ENCODE measurements around the gene TSTD1. TPM values are rescaled to one million over a fixed set of nuclear protein-coding genes. Genes with fewer than 3 reads are reported as not detected.

The TSTD1 gene
- total and polyA plus RNA-seq, 7 experiments from 2014 or later, result 49.8 to 494 (median 75.8) TPM

- Mint-ChIP-seq H3K4me1 (peaks cover 24 to 38% (median 32%) of the 10 kb centered on the region in 7 donors), H3K27me3 (no peaks in the 10 kb centered on the region), H3K27ac (peak overlapping the region in 6 of 9 donors; percentile 11 to 84 (median 59)), H3K36me3 (peaks cover 13 to 71% (median 37%) of the 10 kb centered on the region in 5 donors), H3K9me3 (no peaks in the 10 kb centered on the region), H3K4me3 (no peak overlapping the region)
- intact Hi-C loops (cut with micrococcal nuclease), result no loop called here
- ChIA-PET POLR2A (interaction anchor here (1.2 to 16.0 kb wide), 3 partner anchors 16 to 45 kb away, joined by 3 to 377 read pairs (median 36); partner anchors contain the start of genes ARHGAP30 and KLHDC9), CTCF (no interaction called here)
- peaks cover 0 to 4% of the 10 kb centered on the region in 2 donors for H3K4me1 ChIP-seq (ENCODE audit: control insufficient read depth in 2 of 2, insufficient read depth in 2 of 2, low read length in 2 of 2)
- DNase-seq, result no peak
- no peaks in the 10 kb centered on the region for H3K9me3 ChIP-seq (ENCODE audit: control insufficient read depth in 2 of 3, low read length in 3 of 3)
- no peak overlapping the region for H3K4me3 ChIP-seq (ENCODE audit: low read length)
- no peaks in the 10 kb centered on the region for H3K27me3 ChIP-seq (ENCODE audit: control insufficient read depth in 2 of 2, insufficient read depth in 2 of 2, low read length in 2 of 2)
- peaks cover 70 to 94% (median 72%) of the 10 kb centered on the region in 3 experiments for H3K36me3 ChIP-seq (ENCODE audit: control insufficient read depth in 2 of 3, insufficient read depth in 3 of 3, low read length in 3 of 3)
- ATAC-seq, result no peak
- H3K27ac ChIP-seq (ENCODE audit: low read depth, low read length), result peak overlapping the region; percentile 14
These were observed 14.1 kb upstream of the TSTD1 start for GRCh38 chr1:161052899-161053298.

DNA sequence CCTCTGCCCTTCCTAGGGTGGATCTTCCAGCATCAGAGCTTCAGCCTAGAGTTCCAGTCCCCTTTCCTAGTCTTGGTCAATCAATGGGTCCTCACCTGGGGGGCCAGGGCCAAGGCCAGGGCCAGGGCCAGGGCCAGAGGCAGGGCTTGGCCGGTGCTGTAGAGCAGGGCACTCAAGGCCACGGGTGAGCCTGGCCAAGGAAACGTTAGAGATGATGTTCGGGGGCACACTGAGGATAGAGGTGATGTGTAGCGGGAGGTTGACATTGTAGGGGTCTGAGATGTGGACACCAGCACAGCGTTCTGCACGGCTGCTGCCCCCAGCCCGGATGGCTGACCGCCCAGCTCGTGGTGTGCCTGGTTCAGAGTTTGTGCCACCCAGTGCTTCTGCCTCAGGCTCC is 12.5 kb upstream of the TSTD1 start:
- Mint-ChIP-seq H3K36me3 (peaks cover 8 to 64% (median 31%) of the 10 kb centered on the region in 5 donors), H3K27me3 (no peaks in the 10 kb centered on the region), H3K9me3 (no peaks in the 10 kb centered on the region), H3K27ac (peak overlapping the region in 3 of 9 donors; percentile 47 to 62 (median 55)), H3K4me3 (no peak overlapping the region), H3K4me1 (peaks cover 26 to 37% (median 29%) of the 10 kb centered on the region in 7 donors)
- POLR2A ChIA-PET, result interaction anchor here (0.6 to 16.0 kb wide), 6 partner anchors 10 to 92 kb away, joined by 3 to 377 read pairs (median 4); partner anchors contain the start of gene ARHGAP30
- Histone ChIP-seq H3K27ac (ENCODE audit: low read depth, low read length) (no peak overlapping the region), H3K4me3 (ENCODE audit: low read length) (no peak overlapping the region), H3K4me1 (ENCODE audit: control insufficient read depth in 2 of 2, insufficient read depth in 2 of 2, low read length in 2 of 2) (peaks cover 5 to 9% of the 10 kb centered on the region in 2 donors), H3K27me3 (ENCODE audit: control insufficient read depth in 2 of 2, insufficient read depth in 2 of 2, low read length in 2 of 2) (no peaks in the 10 kb centered on the region), H3K36me3 (ENCODE audit: control insufficient read depth in 2 of 3, insufficient read depth in 3 of 3, low read length in 3 of 3) (peaks cover 57 to 81% (median 59%) of the 10 kb centered on the region in 3 experiments), H3K9me3 (ENCODE audit: control insufficient read depth in 2 of 3, low read length in 3 of 3) (no peaks in the 10 kb centered on the region)
- intact Hi-C loops (cut with micrococcal nuclease), result no loop called here
- ATAC-seq, result no peak
- CTCF ChIA-PET, result interaction anchor here (0.9 kb wide), 1 partner anchor 46 kb away, joined by 6 read pairs; no protein-coding TSS in a partner anchor
- no peak for DNase-seq

DNA sequence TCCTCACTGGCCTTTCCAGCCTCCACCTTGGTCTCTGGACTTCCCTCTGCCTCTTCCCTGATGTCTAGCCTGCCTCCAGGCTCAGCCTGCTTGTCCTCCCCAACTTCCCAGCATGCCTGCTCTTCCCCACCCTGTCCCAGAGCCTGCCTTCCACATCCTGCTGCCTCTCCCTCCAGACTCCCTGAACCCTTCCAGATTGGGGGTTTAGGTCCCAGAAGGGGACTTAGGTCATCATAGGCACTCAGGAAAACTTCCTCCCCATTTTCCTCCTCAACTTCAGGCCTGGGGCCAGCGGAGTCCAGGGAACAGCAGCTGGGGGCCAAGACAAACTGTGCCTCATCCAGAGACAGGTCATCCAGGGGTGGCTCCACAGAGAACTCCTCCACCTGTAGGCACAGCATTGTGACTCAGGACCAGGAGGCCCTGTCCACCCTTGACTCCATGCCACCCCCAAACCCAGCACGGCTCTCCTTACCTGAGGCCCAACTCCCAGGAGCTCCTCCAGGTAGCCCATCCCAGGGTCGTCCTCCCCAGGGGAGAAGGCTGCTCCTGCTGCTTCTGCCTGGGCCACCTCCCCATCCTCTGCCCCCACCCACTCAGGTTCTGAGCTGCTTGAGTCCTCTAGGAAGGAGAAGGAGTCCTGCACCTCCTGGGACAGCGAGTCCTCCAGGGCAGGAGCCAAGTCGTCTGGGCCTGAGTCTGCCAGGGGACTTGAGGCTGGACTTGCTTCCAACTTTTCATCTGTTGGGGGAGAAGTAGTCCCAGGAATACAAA is 10.4 kb upstream of the TSTD1 start:
- H3K27me3 ChIP-seq (ENCODE audit: control insufficient read depth in 2 of 2, insufficient read depth in 2 of 2, low read length in 2 of 2), result no peaks in the 10 kb centered on the region
- intact Hi-C loops (cut with micrococcal nuclease), result loop anchor here (5.0 to 10.0 kb wide), 4 partner anchors 176 to 784 kb away; partner anchors contain the start of genes APOA2 (in 1 of the 2), COPA (in 1 of the 2), DCAF8 (in 1 of the 2) and NCSTN (in 1 of the 2)
- H3K36me3 ChIP-seq (ENCODE audit: control insufficient read depth in 2 of 3, insufficient read depth in 3 of 3, low read length in 3 of 3), result peaks cover 41 to 71% (median 46%) of the 10 kb centered on the region in 3 experiments
- Mint-ChIP-seq H3K9me3 (no peaks in the 10 kb centered on the region), H3K4me1 (peaks cover 31 to 46% (median 33%) of the 10 kb centered on the region in 7 donors), H3K4me3 (peak overlapping the region in 1 of 10 donors; percentile 79), H3K27ac (peak overlapping the region in 8 of 9 donors; percentile 36 to 88 (median 64)), H3K27me3 (no peaks in the 10 kb centered on the region), H3K36me3 (peaks cover 12 to 58% (median 27%) of the 10 kb centered on the region in 5 donors)
- DNase-seq, result no peak
- no peak overlapping the region for H3K4me3 ChIP-seq (ENCODE audit: low read length)
- no peak overlapping the region for H3K27ac ChIP-seq (ENCODE audit: low read depth, low read length)
- ChIA-PET CTCF (interaction anchor here (0.5 to 1.5 kb wide), 3 partner anchors 7 to 80 kb away, joined by 3 read pairs; no protein-coding TSS in a partner anchor), POLR2A (interaction anchor here (0.9 to 16.0 kb wide), 3 partner anchors 10 to 20 kb away, joined by 3 to 377 read pairs (median 3); partner anchors contain the start of genes ARHGAP30 and TSTD1)
- no peaks in the 10 kb centered on the region for H3K9me3 ChIP-seq (ENCODE audit: control insufficient read depth in 2 of 3, low read length in 3 of 3)
- ATAC-seq, result no peak
- H3K4me1 ChIP-seq (ENCODE audit: control insufficient read depth in 2 of 2, insufficient read depth in 2 of 2, low read length in 2 of 2), result peaks cover 14% of the 10 kb centered on the region in 2 donors

- peak overlapping the region in 7 of 10 donors; percentile 9 to 50 (median 30) for H3K4me3 Mint-ChIP-seq
These were observed 9.0 kb upstream of the TSTD1 start for GRCh38 chr1:161047436-161048420.

DNA sequence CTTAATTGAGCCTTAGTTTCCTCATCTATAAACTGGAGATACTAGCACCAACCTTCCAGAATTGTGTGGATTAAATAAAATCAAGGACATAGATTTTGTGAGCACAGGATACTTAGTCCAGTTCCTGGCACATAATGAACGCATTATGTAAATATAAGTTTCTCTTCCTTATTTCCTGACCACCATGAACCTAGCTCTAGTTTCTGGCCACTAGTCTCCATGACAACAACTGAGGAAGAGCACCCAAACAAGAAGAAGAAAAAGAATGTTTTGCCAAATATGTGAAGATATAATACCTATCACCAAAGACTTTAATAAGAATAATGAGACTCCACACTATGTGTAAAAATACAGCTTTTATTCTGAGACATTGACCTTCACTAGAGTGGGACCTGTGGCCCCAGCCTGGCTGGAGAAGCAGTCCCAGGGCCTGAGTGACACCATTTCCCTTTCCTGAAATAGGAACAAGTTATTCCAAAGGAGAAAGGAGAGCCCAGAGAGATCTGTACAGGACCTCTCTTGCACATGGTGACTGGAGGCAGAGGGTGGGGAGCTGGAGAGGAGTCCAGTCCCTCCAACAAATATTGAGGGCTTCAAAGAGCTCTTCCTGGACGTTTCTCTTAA is 8.0 kb upstream of the TSTD1 start:
- Histone ChIP-seq H3K27ac (ENCODE audit: low read depth, low read length) (peak overlapping the region; percentile 92), H3K27me3 (ENCODE audit: control insufficient read depth in 2 of 2, insufficient read depth in 2 of 2, low read length in 2 of 2) (no peaks in the 10 kb centered on the region), H3K4me3 (ENCODE audit: low read length) (peak overlapping the region; percentile 93), H3K36me3 (ENCODE audit: control insufficient read depth in 2 of 3, insufficient read depth in 3 of 3, low read length in 3 of 3) (peaks cover 19 to 63% (median 26%) of the 10 kb centered on the region in 3 experiments), H3K9me3 (ENCODE audit: control insufficient read depth in 2 of 3, low read length in 3 of 3) (no peaks in the 10 kb centered on the region), H3K4me1 (ENCODE audit: control insufficient read depth in 2 of 2, insufficient read depth in 2 of 2, low read length in 2 of 2) (peaks cover 17% of the 10 kb centered on the region in 2 donors)
- Mint-ChIP-seq H3K9me3 (no peaks in the 10 kb centered on the region), H3K4me3 (peak overlapping the region; percentile 93 to 100 (median 97)), H3K27ac (peak overlapping the region; percentile 92 to 100 (median 99)), H3K4me1 (peaks cover 37 to 47% (median 43%) of the 10 kb centered on the region in 7 donors), H3K36me3 (peaks cover 15 to 50% (median 17%) of the 10 kb centered on the region in 5 donors), H3K27me3 (no peaks in the 10 kb centered on the region)
- intact Hi-C loops (cut with micrococcal nuclease), result loop anchor here (1.0 to 10.0 kb wide), 6 partner anchors 25 to 782 kb away; partner anchors contain the start of genes APOA2 (in 1 of the 2), COPA (in 1 of the 2), DCAF8 (in 1 of the 2) and F11R (in 1 of the 2)
- ChIA-PET CTCF (interaction anchor here (0.9 to 3.7 kb wide), 4 partner anchors 14 to 51 kb away, joined by 5 to 42 read pairs (median 24); partner anchors contain the start of genes ARHGAP30 and KLHDC9), POLR2A (interaction anchor here (0.5 to 16.0 kb wide), 25 partner anchors 8 to 250 kb away, joined by 3 to 377 read pairs (median 6); partner anchors contain the start of genes ARHGAP30, DEDD, F11R and KLHDC9)
- DNase-seq (no peak), ATAC-seq (no peak)

More at GRCh38 chr1:161047436-161048420, 9.0 kb upstream of the TSTD1 start:
- POLR2A ChIA-PET, result interaction anchor here (0.8 to 16.0 kb wide), 10 partner anchors 9 to 154 kb away, joined by 3 to 377 read pairs (median 8); partner anchors contain the start of genes ARHGAP30, F11R, KLHDC9 and NDUFS2
- DNase-seq (no peak), ATAC-seq (no peak)
- H3K9me3 ChIP-seq (ENCODE audit: control insufficient read depth in 2 of 3, low read length in 3 of 3), result no peaks in the 10 kb centered on the region
- Mint-ChIP-seq H3K27ac (peak overlapping the region; percentile 92 to 100 (median 99)), H3K27me3 (no peaks in the 10 kb centered on the region), H3K36me3 (peaks cover 14 to 49% (median 23%) of the 10 kb centered on the region in 5 donors), H3K4me1 (peaks cover 33 to 48% (median 37%) of the 10 kb centered on the region in 7 donors), H3K9me3 (no peaks in the 10 kb centered on the region)
- peak overlapping the region; percentile 92 for H3K27ac ChIP-seq (ENCODE audit: low read depth, low read length)
- H3K27me3 ChIP-seq (ENCODE audit: control insufficient read depth in 2 of 2, insufficient read depth in 2 of 2, low read length in 2 of 2), result no peaks in the 10 kb centered on the region
- H3K36me3 ChIP-seq (ENCODE audit: control insufficient read depth in 2 of 3, insufficient read depth in 3 of 3, low read length in 3 of 3), result peaks cover 27 to 62% (median 33%) of the 10 kb centered on the region in 3 experiments
- CTCF ChIA-PET, result interaction anchor here (1.5 to 3.7 kb wide), 3 partner anchors 20 to 50 kb away, joined by 3 to 42 read pairs (median 38); partner anchors contain the start of genes ARHGAP30 and KLHDC9
- H3K4me1 ChIP-seq (ENCODE audit: control insufficient read depth in 2 of 2, insufficient read depth in 2 of 2, low read length in 2 of 2), result peaks cover 15 to 17% of the 10 kb centered on the region in 2 donors
- no peak overlapping the region for H3K4me3 ChIP-seq (ENCODE audit: low read length)
- intact Hi-C loops (cut with micrococcal nuclease), result loop anchor here (5.0 to 10.0 kb wide), 4 partner anchors 177 to 783 kb away; partner anchors contain the start of genes APOA2 (in 1 of the 2), COPA (in 1 of the 2), DCAF8 (in 1 of the 2) and NCSTN (in 1 of the 2)

Data from naive thymus-derived CD4-positive, alpha-beta T cell (primary cell).